Colonic mucosa (tissue), 4 donors: Measurements from ENCODE around the gene LYRM2. TPM values are rescaled to one million over a fixed set of nuclear protein-coding genes. Genes with fewer than 3 reads are reported as not detected.

Experiments used
- DNase-seq: peaks from one replicate; pipeline ENCODE4 v3.0.0-alpha.2; 2020
- H3K27ac ChIP-seq: fragments of 200-600 bp; one replicate; pipeline ENCODE4 v1.8.0; 2021
- H3K27me3 ChIP-seq: fragments of 200-600 bp; one replicate; pipeline ENCODE4 v1.8.0; 2021
- H3K36me3 ChIP-seq: fragments of 200-600 bp; one replicate; pipeline ENCODE4 v1.8.0; 2021
- H3K4me1 ChIP-seq: fragments of 200-600 bp; one replicate; pipeline ENCODE4 v1.8.0; 2021; ENCODE audit warnings: mild to moderate bottlenecking
- H3K4me3 ChIP-seq: fragments of 200-600 bp; one replicate; pipeline ENCODE4 v1.8.0; 2021
- H3K9ac ChIP-seq, 2 donors: one replicate each; pipeline ENCODE4 v1.7.0; 2013; ENCODE audit warnings: control low read depth in 2 of 2, low read depth in 2 of 2, low read length in 2 of 2
- H3K9me3 ChIP-seq: fragments of 200-600 bp; one replicate; pipeline ENCODE4 v1.8.0; 2021
- CTCF ChIP-seq: fragments of 200-600 bp; IDR thresholded peaks from one replicate; pipeline ENCODE4 v1.8.0; 2022; ENCODE audit warnings: antibody characterized with exemption, mild to moderate bottlenecking
- intact Hi-C: fragments of 100-400 bp; cut with DNase I; formaldehyde crosslinking; loops from one replicate; pipeline ENCODE4 v1.14.1; 2022
- total RNA-seq, 2 donors: library from RNA; stranded (reverse); fragmentation: NEBNext Ultra II Directional in 1 of 2; extraction: Animal tissue kit (Norgen Biotek cat#: 25700) in 1 of 2; gene quantifications; one replicate each; pipeline ENCODE4 v1.2.1, GENCODE V29; 2021
- donor health status: healthy.
- donor health status: DM: no; HTN: no; CAD: no.
- donor health status: DM: no; HTN: no; CAD: no.

The LYRM2 gene
- total RNA-seq, 2 donors from 2014 or later, result 28.7 to 43.5 TPM

DNA sequence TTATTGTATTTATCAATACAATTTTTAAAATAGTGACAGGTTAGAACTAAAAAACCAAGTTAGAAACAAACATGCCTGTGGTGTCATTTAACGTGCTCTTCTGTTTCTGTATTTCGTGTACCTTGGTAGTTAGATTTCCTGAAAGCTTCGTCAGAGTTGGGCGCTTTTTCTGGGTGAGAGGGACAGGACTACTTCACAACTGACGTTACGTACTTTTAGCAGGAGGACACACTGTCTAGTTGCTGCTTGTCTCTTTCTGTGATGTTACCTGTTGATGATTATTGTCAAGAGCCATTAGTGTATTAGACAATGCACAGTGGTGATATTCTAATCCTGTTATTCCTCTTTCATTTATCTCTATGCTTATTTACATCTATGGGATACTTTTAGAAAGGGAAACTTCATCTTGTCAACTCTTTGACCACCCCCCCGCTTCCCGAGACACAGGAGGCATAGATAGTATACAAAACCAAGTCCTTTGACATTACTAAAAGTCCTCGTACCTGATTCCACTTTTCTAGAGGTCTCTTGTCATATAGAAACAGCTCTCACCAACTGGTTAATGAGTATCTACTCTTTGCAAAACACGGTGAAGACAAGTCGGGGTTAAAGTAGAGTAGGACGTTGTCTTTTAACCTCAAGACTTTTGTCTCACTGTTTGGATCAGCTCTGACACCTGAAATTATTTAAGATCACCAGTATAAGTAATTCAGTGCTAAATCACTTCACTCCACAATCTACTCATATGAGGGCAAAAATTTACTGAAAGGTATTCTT lies 96.3 kb downstream of the LYRM2 start:
- Histone ChIP-seq H3K27me3 (no peaks in the 10 kb centered on the region), H3K36me3 (no peaks in the 10 kb centered on the region), H3K9me3 (no peaks in the 10 kb centered on the region), H3K4me1 (no peaks in the 10 kb centered on the region), H3K4me3 (no peak overlapping the region), H3K27ac (no peak overlapping the region), H3K9ac (no peak overlapping the region)
- TF ChIP-seq CTCF, result no peak
- intact Hi-C loops, result no loop called here
- DNase-seq, result no peak

DNA sequence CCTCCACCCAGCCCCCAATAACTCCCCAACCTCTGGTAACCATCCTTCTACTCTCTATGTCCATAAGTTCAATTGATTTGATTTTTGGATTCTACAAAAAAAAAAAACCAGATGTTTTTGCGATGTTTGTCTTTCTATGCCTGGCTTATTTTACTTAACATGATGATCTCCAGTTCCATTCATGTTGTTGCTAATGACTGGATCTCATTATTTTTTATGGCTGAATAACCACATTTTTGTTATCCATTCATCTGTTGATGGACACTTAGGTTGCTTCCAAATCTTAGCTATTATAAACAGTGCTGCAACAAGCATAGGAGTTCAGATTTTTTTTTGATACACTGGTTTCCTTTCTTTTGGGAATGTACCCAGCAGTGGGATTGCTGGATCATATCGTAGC lies 98.8 kb downstream of the LYRM2 start:
- H3K4me3 ChIP-seq, result no peak overlapping the region
- no peaks in the 10 kb centered on the region for H3K36me3 ChIP-seq
- no peaks in the 10 kb centered on the region for H3K9me3 ChIP-seq
- no peak for TF ChIP-seq CTCF
- no peak for DNase-seq
- H3K27ac ChIP-seq, result no peak overlapping the region
- intact Hi-C loops, result no loop called here
- no peaks in the 10 kb centered on the region for H3K27me3 ChIP-seq
- no peak overlapping the region for H3K9ac ChIP-seq
- H3K4me1 ChIP-seq, result no peaks in the 10 kb centered on the region

GRCh38 chr6:89536231-89536630 lies 102.3 kb downstream of the LYRM2 start:
- Histone ChIP-seq H3K9me3 (no peaks in the 10 kb centered on the region), H3K27me3 (no peaks in the 10 kb centered on the region), H3K9ac (no peak overlapping the region), H3K27ac (no peak overlapping the region), H3K36me3 (no peaks in the 10 kb centered on the region), H3K4me3 (no peak overlapping the region), H3K4me1 (no peaks in the 10 kb centered on the region)
- no peak for DNase-seq
- no peak for TF ChIP-seq CTCF
- intact Hi-C loops, result no loop called here

GRCh38 chr6:89530982-89531381 lies 107.6 kb downstream of the LYRM2 start:
- H3K9me3 ChIP-seq, result no peaks in the 10 kb centered on the region
- DNase-seq, result no peak
- H3K9ac ChIP-seq, result no peak overlapping the region
- no peak overlapping the region for H3K27ac ChIP-seq
- TF ChIP-seq CTCF, result no peak
- intact Hi-C loops, result no loop called here
- H3K4me1 ChIP-seq, result no peaks in the 10 kb centered on the region
- no peaks in the 10 kb centered on the region for H3K36me3 ChIP-seq
- no peak overlapping the region for H3K4me3 ChIP-seq
- no peaks in the 10 kb centered on the region for H3K27me3 ChIP-seq

- no peaks in the 10 kb centered on the region for H3K36me3 ChIP-seq
- H3K9ac ChIP-seq, result no peak overlapping the region
- DNase-seq, result no peak
- no peak overlapping the region for H3K4me3 ChIP-seq
- H3K27me3 ChIP-seq, result no peaks in the 10 kb centered on the region
- no peaks in the 10 kb centered on the region for H3K9me3 ChIP-seq
- intact Hi-C loops, result no loop called here
- H3K27ac ChIP-seq, result no peak overlapping the region
- no peak for TF ChIP-seq CTCF
- H3K4me1 ChIP-seq, result no peaks in the 10 kb centered on the region
These were observed 109.7 kb downstream of the LYRM2 start for GRCh38 chr6:89528866-89529265.
